Activated CD4-positive, alpha-beta T cell treated with anti-CD3 and anti-CD28 coated beads, Interleukin-2, Interleukin-6, amounts not matched to agents 100 ng/mL and 50 ng/mL, durations not matched to agents 16 hours and 8 hours (primary cell): ENCODE data around the gene RXRA.

Experiments used
- DNase-seq: peaks from one replicate; pipeline ENCODE4 v3.0.0-alpha.2; 2020

RXRA gene

GRCh38 chr9:134404376-134405358 lies 78.4 kb downstream of the RXRA start:
- no peak for DNase-seq

DNA sequence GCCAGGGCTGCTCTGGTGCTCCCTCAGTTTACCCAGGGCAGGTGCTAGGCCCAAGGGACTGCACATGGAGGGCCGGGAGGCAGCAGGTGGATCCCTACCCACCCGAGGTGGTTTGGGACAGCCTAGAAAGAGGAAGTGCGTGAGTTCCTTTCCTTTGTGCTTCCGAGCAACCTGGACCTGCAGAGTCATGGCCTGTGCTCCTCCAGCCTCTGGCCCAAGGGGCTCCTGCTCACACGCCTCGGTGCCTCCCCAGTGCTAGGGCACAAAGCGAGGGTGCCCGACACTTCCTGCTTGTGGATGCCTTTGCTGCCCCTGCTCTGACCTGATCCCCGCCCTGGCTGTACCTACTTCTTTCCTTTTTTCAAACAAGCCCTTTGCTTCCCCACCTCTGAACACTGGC lies 79.3 kb downstream of the RXRA start:
- no peak for DNase-seq

GRCh38 chr9:134406366-134407120 lies 80.3 kb downstream of the RXRA start:
- no peak for DNase-seq

GRCh38 chr9:134407121-134407779 lies 81.0 kb downstream of the RXRA start:
- DNase-seq = peak; percentile 91

DNA sequence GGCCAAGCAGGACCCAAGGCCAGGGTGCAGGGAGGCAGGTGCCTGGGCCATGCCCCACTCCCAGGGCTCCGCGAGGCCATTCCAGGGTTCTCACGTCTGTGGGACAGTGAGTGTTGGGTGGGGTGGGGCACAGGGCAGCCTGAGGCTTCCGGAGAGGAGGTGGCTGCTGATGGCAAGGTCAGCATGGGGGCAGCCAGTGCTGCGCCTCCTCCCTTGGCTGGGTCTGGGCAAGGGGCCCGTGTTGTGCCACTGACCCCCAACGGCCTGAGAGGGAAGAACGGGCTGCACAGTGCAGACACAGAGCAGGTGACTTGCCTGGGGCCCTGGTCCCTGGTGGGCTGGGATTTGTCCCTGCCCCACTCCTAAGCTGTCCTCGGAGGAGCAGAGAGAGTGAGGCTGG lies 82.1 kb downstream of the RXRA start:
- no peak for DNase-seq

GRCh38 chr9:134408939-134409737 lies 82.9 kb downstream of the RXRA start:
- DNase-seq = no peak

- DNase-seq = no peak
These were observed 84.0 kb downstream of the RXRA start for GRCh38 chr9:134410071-134410834.

DNA sequence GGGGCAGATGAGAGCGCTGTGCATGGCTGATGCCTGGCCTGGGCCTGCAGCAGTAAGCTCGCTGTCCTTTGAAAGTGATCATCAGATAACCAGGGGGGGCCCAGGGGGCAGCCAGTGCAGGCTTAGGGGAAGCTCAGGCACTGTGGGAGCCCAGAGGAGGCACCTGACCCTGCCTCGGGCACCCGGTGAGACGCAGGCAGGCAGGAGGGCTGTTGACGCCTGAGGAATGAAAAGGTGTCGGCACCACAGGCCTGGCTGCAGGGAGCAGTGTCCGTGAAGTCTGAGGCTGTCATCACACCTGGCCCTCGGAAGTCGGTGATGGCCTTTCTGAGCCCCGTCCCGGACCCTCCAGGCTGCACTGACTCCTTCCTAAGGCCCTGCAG lies 84.6 kb downstream of the RXRA start:
- no peak for DNase-seq

DNA sequence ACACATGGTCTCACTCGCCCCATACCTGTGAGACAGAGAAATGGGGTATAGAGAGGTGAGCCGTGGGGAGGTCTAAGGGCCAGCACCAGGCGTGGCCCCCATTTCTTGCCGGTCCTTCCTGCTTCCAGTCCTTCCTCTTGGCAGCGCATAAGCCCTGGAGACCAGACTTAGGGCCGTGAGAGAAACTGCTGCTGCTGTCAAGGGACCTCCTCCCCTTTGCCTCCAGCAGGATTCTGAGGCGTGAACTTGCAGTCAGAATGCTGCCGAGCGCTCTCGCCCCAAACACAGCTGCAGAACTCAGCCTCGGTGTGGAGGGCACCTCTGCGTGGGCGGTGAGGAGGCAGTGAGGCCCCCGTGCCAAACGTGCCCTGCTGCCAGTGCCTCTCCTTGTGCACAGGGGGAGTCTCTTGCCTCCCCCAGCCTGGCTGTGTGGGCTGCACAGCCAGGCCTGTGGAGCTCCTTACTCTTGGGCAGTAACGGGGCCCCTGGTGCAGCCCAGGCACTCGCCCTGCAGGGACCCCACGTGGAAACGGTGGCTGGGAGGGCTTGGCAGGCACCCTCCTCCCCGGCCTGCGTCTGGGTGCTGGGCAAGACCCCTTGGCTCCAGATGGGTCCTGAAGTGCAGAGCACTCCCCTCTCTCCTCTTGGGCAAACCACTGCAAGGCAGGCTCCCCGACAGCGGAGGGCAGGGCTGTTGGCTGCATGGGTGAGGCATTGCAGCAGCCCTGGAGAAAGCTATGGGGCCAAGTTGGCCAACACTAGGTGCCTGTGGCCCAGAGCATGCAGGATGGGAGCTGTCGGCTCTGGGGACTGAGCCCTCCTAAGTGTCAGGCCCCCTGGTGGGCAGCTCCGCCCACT lies 85.4 kb downstream of the RXRA start:
- no peak for DNase-seq

DNA sequence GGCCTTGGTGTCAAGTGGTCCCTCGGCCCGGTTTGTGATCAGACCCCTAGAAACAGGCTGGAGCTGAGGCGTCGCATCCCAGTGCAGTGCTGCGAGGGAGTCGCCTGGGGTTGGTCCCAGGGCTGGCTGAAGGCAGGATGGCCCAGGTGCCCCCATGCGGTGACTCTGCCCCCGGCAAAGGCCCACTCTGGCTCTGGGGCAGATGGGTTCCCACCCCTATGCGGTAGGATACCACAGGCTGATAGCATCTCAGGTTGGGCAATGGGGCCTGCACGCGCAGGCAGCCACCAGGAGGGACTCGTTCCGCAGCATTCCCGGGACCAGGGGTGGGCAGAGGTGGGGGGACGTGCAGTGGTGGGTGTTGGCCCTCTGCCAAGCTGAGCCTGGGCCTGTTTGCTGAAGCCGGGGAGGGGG lies 86.0 kb downstream of the RXRA start:
- DNase-seq = no peak

DNA sequence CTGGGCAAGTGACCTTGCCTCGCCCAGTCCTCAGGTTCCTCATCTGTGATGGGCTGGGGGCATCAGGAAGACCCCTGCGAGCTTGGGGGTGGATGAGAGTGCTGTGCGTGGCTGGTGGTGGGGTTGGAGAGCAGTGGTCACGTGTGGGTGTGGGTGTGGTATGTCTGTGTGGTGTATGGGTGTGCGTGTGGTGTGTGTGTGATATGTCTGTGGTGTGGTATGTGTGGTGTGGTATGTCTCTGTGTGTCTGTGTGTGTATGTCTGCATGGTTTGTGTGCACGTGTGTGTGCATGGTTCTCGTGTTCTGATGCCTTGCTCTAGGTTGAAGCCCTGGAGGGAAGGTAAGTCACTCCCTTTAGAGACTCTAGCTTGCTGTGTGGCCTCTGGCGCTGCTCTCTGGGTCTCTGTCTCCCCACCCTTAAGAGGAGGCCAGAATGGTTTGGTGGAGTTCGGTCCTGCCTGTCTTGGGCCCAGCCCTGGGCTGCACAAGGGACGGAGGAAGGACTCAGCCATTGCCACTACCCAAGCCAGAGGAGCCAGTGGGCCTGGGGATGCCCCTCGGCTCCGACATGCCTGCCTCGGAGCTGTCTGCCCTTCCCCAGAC lies 87.0 kb downstream of the RXRA start:
- no peak for DNase-seq

GRCh38 chr9:134413890-134414623 lies 87.8 kb downstream of the RXRA start:
- DNase-seq = no peak

- no peak for DNase-seq
These were observed 88.7 kb downstream of the RXRA start for GRCh38 chr9:134414900-134415425.

DNA sequence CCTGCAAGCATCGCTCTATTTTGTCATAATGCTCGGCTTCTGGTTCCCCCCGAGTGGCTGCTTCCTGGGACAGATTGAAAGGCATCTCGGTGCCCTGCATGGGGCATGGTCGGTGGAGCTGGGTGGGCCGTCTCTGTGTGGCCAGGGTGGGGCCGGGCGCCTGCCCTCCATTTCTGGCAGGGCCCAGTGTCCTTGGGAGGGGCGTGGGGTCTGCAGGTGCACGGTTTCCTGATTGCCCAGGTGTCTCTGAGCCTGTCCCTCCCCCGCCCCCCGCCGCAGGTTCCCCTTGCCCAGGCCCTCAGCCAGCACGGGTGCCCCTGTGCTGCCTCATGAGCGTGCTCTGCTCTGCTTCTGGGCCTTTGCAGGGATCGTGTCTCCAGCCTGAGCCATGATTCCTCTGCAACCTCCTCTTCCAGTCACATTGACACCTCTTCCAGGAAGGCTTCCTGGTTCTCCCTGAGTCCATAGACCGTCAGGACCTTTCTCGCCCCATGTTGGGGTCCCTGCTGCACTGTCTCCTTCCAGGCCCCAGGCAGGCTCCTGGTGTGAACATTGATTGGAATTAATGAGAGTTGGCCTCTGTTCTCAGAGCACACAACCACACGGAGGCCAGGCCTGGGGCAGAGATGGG lies 90.2 kb downstream of the RXRA start:
- no peak for DNase-seq

- no peak for DNase-seq
These were observed 92.1 kb downstream of the RXRA start for GRCh38 chr9:134418354-134418753.

DNA sequence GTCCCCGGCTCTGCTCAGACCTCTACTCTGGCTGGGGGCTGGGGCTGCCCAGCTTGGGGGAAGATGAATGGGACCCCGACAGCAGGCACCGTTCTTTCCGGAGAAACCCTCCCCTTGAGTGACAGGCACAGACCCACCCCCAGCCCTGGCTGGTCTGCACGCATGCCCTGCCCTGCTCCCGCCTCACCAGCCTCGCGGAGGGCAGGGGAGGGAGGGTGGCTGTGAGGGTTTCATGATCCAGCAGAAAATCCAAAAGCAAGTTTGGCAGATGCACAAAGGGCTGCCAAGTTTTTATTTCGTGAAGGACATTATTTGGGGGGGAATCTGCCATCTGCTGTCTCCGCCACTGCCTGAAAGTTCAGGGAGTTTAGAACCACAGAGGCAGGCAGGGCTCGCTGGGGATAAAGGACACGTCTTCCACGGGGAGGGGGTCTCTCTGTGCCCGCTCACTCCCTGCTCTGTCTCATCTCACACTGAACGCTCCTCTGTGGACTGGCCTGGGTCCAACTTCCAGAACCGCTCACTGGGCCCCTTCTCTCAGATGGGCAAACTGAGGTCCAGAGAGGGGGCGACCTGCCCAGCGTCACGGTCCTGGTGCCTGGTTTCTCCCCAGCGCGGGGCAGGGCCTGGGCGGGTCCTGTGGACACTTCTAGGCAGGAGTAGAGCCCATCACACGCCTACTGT lies 92.9 kb downstream of the RXRA start:
- DNase-seq = no peak

DNA sequence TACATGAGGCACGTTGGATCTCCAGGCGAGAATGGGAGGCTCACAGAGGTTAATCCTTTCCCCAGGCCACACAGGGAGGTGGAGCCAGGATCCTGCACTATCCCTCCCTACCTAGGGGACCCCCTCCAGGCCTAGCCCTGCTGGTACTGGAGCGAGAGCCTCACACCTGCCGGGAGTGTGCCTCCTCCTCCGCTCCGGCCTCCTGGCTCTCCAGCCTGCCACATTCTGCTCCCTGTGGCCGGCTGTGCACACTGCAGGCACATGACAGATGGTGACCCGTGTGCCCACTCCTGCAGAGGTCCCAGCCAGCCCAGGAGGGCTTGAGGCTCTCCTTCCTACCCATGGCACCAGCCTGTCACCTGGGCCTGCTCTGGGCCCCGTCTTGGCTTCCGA lies 93.4 kb downstream of the RXRA start:
- no peak for DNase-seq

DNA sequence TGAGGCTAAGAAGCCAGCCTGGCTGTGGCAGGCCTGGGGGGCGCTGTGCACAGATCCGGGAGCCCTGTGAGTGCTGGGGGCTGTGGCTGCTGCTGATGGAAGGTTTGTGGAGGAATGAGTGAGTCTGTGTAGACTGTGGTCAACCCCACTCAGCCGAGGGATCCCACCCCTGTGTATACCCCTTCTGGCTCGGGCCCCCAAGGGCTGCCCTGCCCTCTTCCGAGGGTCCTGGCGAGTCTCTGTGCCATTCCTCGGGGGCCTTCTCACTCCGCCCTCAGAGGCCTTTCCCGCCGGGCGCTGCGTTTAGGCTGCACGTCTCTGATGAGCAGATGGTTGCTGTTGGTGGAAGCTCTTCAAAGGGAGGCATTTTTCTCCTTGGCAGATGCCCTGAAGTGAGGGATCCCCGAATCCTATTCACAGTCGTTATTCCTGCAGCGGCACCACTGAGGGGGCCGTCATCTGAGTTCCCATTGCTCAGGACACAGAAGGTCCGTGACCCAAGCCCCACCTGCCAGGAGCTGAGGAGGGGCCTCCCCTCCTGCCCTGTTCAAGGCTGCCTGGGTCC lies 94.1 kb downstream of the RXRA start:
- DNase-seq = no peak
